GM23338 (cell line): ENCODE data around the gene HEXD. TPM values are rescaled to one million over a fixed set of nuclear protein-coding genes. Genes with fewer than 3 reads are reported as not detected.
A peak's percentile ranks its signal among the peaks of the same experiment; 100 is the strongest.

ENCODE experiments used
- ATAC-seq: fragments of 200-7000 bp; cut with Tn5 transposase; 3 replicates; pipeline ENCODE4 v1.9.1; 2020
- DNase-seq: peaks from one replicate; pipeline ENCODE4 v3.0.0-alpha.2; 2015; ENCODE audit warnings: low spot score
- H2AFZ ChIP-seq: fragments of 200-600 bp; sonication (generic); 2 replicates; pipeline ENCODE4 v1.8.0; 2016; ENCODE audit warnings: antibody characterized with exemption, mild to moderate bottlenecking, moderate library complexity
- H3F3A ChIP-seq: fragments of 200-600 bp; sonication (generic); replicated peaks from 2 replicates; pipeline ENCODE4 v1.8.0; 2017; ENCODE audit warnings: antibody characterized with exemption, mixed run types, low read depth
- H3K27ac ChIP-seq: fragments of 200-600 bp; sonication (generic); 2 replicates; pipeline ENCODE4 v1.6.1; 2016; ENCODE audit warnings: low read depth
- H3K27me3 ChIP-seq: fragments of 200-600 bp; sonication (generic); 2 replicates; pipeline ENCODE4 v1.8.0; 2016; ENCODE audit warnings: mild to moderate bottlenecking, mixed run types, moderate library complexity; ENCODE audit not compliant: insufficient read depth
- H3K36me3 ChIP-seq: fragments of 200-600 bp; sonication (generic); 2 replicates; pipeline ENCODE4 v1.8.0; 2016; ENCODE audit warnings: mild to moderate bottlenecking; ENCODE audit not compliant: insufficient read depth
- H3K4me1 ChIP-seq: fragments of 200-600 bp; sonication (generic); 2 replicates; pipeline ENCODE4 v1.8.0; 2016; ENCODE audit warnings: mild to moderate bottlenecking, moderate library complexity; ENCODE audit not compliant: insufficient read depth
- H3K4me2 ChIP-seq: fragments of 200-600 bp; sonication (generic); 2 replicates; pipeline ENCODE4 v1.7.1; 2017; ENCODE audit warnings: mixed run types
- H3K4me3 ChIP-seq: fragments of 200-600 bp; sonication (generic); 2 replicates; pipeline ENCODE4 v1.6.1; 2016; ENCODE audit warnings: mixed run types
- H3K79me2 ChIP-seq: fragments of 200-600 bp; sonication (generic); replicated peaks from 2 replicates; pipeline ENCODE4 v1.8.0; 2017; ENCODE audit warnings: mild to moderate bottlenecking; ENCODE audit not compliant: insufficient read depth
- H3K9me2 ChIP-seq: fragments of 200-600 bp; sonication (generic); 2 replicates; pipeline ENCODE4 v1.8.0; 2017; ENCODE audit not compliant: insufficient read depth
- H4K20me1 ChIP-seq: fragments of 200-600 bp; sonication (generic); replicated peaks from 2 replicates; pipeline ENCODE4 v1.8.0; 2017; ENCODE audit warnings: mild to moderate bottlenecking; ENCODE audit not compliant: insufficient read depth
- H3K27ac Mint-ChIP-seq: 2 replicates; pipeline ENCODE4 v1.8.0; 2020; ENCODE audit warnings: inconsistent platforms, mild to moderate bottlenecking, moderate library complexity, mixed read lengths
- H3K27me3 Mint-ChIP-seq: 3 replicates; pipeline ENCODE4 v1.8.0; 2022; ENCODE audit warnings: low read depth, mild to moderate bottlenecking, moderate library complexity, mixed read lengths, inconsistent platforms; ENCODE audit not compliant: insufficient read depth, poor library complexity
- H3K36me3 Mint-ChIP-seq: 3 replicates; pipeline ENCODE4 v1.8.0; 2021; ENCODE audit warnings: low read depth, mild to moderate bottlenecking, inconsistent platforms, moderate library complexity, mixed read lengths
- H3K4me1 Mint-ChIP-seq: 3 replicates; pipeline ENCODE4 v1.8.0; 2020; ENCODE audit warnings: mild to moderate bottlenecking, inconsistent platforms, mixed read lengths
- H3K4me3 Mint-ChIP-seq: 3 replicates; pipeline ENCODE4 v1.8.0; 2021; ENCODE audit warnings: moderate library complexity, mild to moderate bottlenecking, inconsistent platforms, mixed read lengths
- H3K9me3 Mint-ChIP-seq: 3 replicates; pipeline ENCODE4 v1.8.0; 2020; ENCODE audit warnings: moderate library complexity, mild to moderate bottlenecking, inconsistent platforms, mixed read lengths
- CREB1 ChIP-seq: fragments of 250-450 bp; sonication (Bioruptor Pico); IDR thresholded peaks from 2 replicates; pipeline ENCODE4 v1.5.0; 2020; ENCODE audit warnings: low read depth, mild to moderate bottlenecking, moderate library complexity
- CTCF ChIP-seq, 2 experiments: fragments of 200-600 bp in 1 of 2; sonication (generic) in 1 of 2; conservative IDR thresholded peaks; 2 replicates each; pipeline versions ENCODE4 v1.5.1 to v1.6.1; 2016 to 2017; ENCODE audit warnings: antibody characterized with exemption in 2 of 2, low read depth in 2 of 2, mild to moderate bottlenecking in 2 of 2, moderate library complexity in 1 of 2
- ETS1 ChIP-seq: IDR thresholded peaks from 2 replicates; pipeline ENCODE4 v1.6.1; 2016; ENCODE audit warnings: antibody characterized with exemption
- EZH2phosphoT487 ChIP-seq: fragments of 200-600 bp; sonication (generic); IDR thresholded peaks from one replicate; pipeline ENCODE4 v1.8.1; 2018; ENCODE audit warnings: antibody characterized with exemption; ENCODE audit not compliant: unreplicated experiment
- JUNB ChIP-seq: IDR thresholded peaks from one replicate; pipeline ENCODE4 v1.6.1; 2016; ENCODE audit warnings: antibody characterized with exemption; ENCODE audit not compliant: unreplicated experiment
- NANOG ChIP-seq: IDR thresholded peaks from 2 replicates; pipeline ENCODE4 v1.6.1; 2016; ENCODE audit warnings: antibody characterized with exemption, borderline replicate concordance
- POLR2AphosphoS5 ChIP-seq: IDR thresholded peaks from 2 replicates; pipeline ENCODE4 v1.6.1; 2016; ENCODE audit warnings: antibody characterized with exemption, low read depth
- REST ChIP-seq: IDR thresholded peaks from one replicate; pipeline ENCODE4 v1.6.1; 2018; ENCODE audit warnings: antibody characterized with exemption; ENCODE audit not compliant: unreplicated experiment
- STAT1 ChIP-seq: IDR thresholded peaks from one replicate; pipeline ENCODE4 v1.6.1; 2016; ENCODE audit warnings: antibody characterized with exemption; ENCODE audit not compliant: unreplicated experiment
- polyA plus RNA-seq: library from polyadenylated mRNA; unstranded; fragments of >200 nt; fragmentation: Nextera tagmentation; extraction: Ambion mirVana; gene quantifications from 2 replicates; pipeline ENCODE4 v1.2.1, GENCODE V29; 2016
- total RNA-seq: library from RNA; depleted of rRNA; stranded (reverse); fragments of >200 nt; shearing (Covaris generic); gene quantifications from 2 replicates; pipeline ENCODE4 v1.2.3, GENCODE V29; 2014

HEXD gene
- total and polyA plus RNA-seq, 2 experiments from 2014 or later = 11.9 to 31.1 TPM

- Histone ChIP-seq H3K36me3 (no peaks in the 10 kb centered on the region), H3K4me3 (no peak overlapping the region), H3K4me1 (no peaks in the 10 kb centered on the region), H3K79me2 (no peaks in the 10 kb centered on the region), H3K27ac (no peak overlapping the region), H2AFZ (no peak overlapping the region), H3K9me2 (no peaks in the 10 kb centered on the region), H3F3A (no peaks in the 10 kb centered on the region), H3K27me3 (no peaks in the 10 kb centered on the region), H3K4me2 (no peak overlapping the region), H4K20me1 (no peaks in the 10 kb centered on the region; the same call in 1 of the 2 replicates)
- DNase-seq (no peak), ATAC-seq (no peak)
- peaks cover 11% of the 10 kb centered on the region for H3K27me3 Mint-ChIP-seq
- no peak overlapping the region for H3K27ac Mint-ChIP-seq
- TF ChIP-seq REST = peak; percentile 55
- TF ChIP-seq EZH2phosphoT487 = no peak
- peak in 1 of 2 experiments; percentile 34; a peak in 2 of 4 replicates for TF ChIP-seq CTCF (conservative IDR thresholded peaks at IDR 0.05; ENCODE audit: low read depth in 2 of 2)
- H3K4me3 Mint-ChIP-seq = no peak overlapping the region
- peaks cover 6% of the 10 kb centered on the region for H3K4me1 Mint-ChIP-seq
- no peaks in the 10 kb centered on the region; the same call in 2 of the 3 replicates for H3K36me3 Mint-ChIP-seq
- no peaks in the 10 kb centered on the region for H3K9me3 Mint-ChIP-seq
Measured at GRCh38 chr17:82388223-82388921, 29.8 kb upstream of the HEXD start.

GRCh38 chr17:82388922-82389283 is 29.2 kb upstream of the HEXD start:
- no peaks in the 10 kb centered on the region for H3K79me2 ChIP-seq
- H3K4me3 ChIP-seq = no peak overlapping the region
- H3K9me2 ChIP-seq = no peaks in the 10 kb centered on the region
- H3K4me1 ChIP-seq = no peaks in the 10 kb centered on the region
- H3K4me2 ChIP-seq = no peak overlapping the region
- H3K27me3 ChIP-seq = no peaks in the 10 kb centered on the region
- DNase-seq (no peak), ATAC-seq (no peak)
- H3K27ac ChIP-seq = no peak overlapping the region
- no peaks in the 10 kb centered on the region; the same call in 2 of the 3 replicates for H3K36me3 Mint-ChIP-seq
- peaks cover 13% of the 10 kb centered on the region for H3K27me3 Mint-ChIP-seq
- H3K4me3 Mint-ChIP-seq = no peak overlapping the region
- no peak overlapping the region for H2AFZ ChIP-seq
- no peaks in the 10 kb centered on the region for H3K9me3 Mint-ChIP-seq
- H4K20me1 ChIP-seq = no peaks in the 10 kb centered on the region; the same call in 1 of the 2 replicates
- peaks cover 6% of the 10 kb centered on the region for H3K4me1 Mint-ChIP-seq
- no peaks in the 10 kb centered on the region for H3F3A ChIP-seq
- H3K27ac Mint-ChIP-seq = no peak overlapping the region
- H3K36me3 ChIP-seq = no peaks in the 10 kb centered on the region
- TF ChIP-seq CTCF (conservative IDR thresholded peaks at IDR 0.05; ENCODE audit: low read depth in 2 of 2) = no peak
- no peak for TF ChIP-seq NANOG
- no peak for TF ChIP-seq JUNB
- no peak for TF ChIP-seq POLR2AphosphoS5
- no peak for TF ChIP-seq STAT1
- TF ChIP-seq REST = no peak
- no peak for TF ChIP-seq ETS1
- no peak for TF ChIP-seq CREB1 (CRISPR knock-in tag)
